Subcutaneous adipose tissue (tissue), 4 donors: ENCODE measurements around the gene AP5Z1. TPM values are rescaled to one million over a fixed set of nuclear protein-coding genes. Genes with fewer than 3 reads are reported as not detected.

Experiments
- total RNA-seq, 4 donors: library from RNA; depleted of rRNA; stranded (reverse); fragments of >200 nt; gene quantifications; one replicate each; pipeline ENCODE4 v1.1.0, GENCODE V29; 2016
- TF ChIP-seq, protein P1 (sequence below): fragments of 450-650 bp; IDR thresholded peaks from one replicate; pipeline ENCODE4 v1.5.1; 2016; ENCODE audit warnings: low read depth, mild to moderate bottlenecking, control low read depth, antibody characterized with exemption, moderate library complexity

The AP5Z1 gene
- total RNA-seq, 4 donors from 2014 or later: 9.6 to 39.4 (median 21.1) TPM

GRCh38 chr7:4786015-4786414 is 10.6 kb downstream of the AP5Z1 start:
- TF ChIP-seq, protein P1, sequence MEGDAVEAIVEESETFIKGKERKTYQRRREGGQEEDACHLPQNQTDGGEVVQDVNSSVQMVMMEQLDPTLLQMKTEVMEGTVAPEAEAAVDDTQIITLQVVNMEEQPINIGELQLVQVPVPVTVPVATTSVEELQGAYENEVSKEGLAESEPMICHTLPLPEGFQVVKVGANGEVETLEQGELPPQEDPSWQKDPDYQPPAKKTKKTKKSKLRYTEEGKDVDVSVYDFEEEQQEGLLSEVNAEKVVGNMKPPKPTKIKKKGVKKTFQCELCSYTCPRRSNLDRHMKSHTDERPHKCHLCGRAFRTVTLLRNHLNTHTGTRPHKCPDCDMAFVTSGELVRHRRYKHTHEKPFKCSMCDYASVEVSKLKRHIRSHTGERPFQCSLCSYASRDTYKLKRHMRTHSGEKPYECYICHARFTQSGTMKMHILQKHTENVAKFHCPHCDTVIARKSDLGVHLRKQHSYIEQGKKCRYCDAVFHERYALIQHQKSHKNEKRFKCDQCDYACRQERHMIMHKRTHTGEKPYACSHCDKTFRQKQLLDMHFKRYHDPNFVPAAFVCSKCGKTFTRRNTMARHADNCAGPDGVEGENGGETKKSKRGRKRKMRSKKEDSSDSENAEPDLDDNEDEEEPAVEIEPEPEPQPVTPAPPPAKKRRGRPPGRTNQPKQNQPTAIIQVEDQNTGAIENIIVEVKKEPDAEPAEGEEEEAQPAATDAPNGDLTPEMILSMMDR: no peak

- TF ChIP-seq, protein P1: no peak
Measured at GRCh38 chr7:4787541-4787940, 12.1 kb downstream of the AP5Z1 start.

GRCh38 chr7:4787947-4788626 is 12.7 kb downstream of the AP5Z1 start:
- TF ChIP-seq, protein P1: no peak

DNA sequence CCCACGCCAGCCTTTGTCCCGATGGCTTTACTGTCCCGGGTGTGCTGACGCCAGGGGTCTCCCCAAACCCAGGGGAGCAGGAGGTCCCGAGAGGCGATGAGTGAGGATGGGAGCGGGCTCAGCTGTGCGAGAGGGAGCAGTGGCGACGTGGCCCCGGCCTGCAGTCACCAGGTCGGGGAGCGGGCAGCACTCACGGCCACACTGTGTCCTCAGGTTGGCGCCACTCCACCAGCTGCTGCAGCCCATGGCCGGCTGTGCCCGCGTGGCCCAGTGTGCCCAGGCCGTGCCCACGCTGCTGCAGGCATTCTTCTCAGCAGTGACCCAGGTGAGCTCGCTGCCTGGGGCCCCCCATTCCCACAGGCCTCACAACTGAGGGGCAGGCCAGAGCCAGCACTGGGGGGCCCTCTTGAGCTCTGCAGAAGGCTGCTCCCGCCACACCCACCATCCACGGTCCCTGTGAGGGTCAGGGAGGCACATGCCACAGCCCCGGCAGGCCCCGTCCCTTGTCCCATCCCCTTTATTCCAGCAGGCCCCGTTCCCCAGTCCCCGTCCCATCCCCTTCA is 13.3 kb downstream of the AP5Z1 start:
- TF ChIP-seq, protein P1: no peak

GRCh38 chr7:4789194-4790077 is 14.0 kb downstream of the AP5Z1 start:
- TF ChIP-seq, protein P1: no peak

- TF ChIP-seq, protein P1: no peak
Measured at GRCh38 chr7:4790078-4790465, 14.6 kb downstream of the AP5Z1 start.

DNA sequence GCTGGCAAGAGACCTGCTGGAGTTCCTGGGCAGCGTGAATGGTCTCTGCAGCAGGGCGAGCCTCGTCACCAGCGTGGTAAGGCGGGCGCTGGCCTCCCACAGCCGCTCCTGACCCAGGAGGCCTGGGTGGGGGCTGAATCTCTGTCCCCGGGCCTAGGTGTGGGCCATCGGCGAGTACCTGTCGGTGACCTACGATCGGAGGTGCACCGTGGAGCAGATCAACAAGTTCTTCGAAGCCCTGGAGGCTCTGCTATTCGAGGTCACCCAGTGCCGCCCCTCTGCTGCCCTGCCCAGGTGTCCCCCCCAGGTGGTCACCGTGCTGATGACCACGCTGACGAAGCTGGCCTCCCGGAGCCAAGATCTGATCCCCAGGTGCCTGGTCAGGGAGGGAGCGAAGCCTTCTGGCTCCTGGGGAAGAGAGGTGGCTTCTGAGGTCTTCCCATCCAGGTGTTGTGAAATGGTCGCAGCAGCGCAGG is 15.1 kb downstream of the AP5Z1 start:
- TF ChIP-seq, protein P1: no peak
